Ishikawa (cell line): Measurements from ENCODE around the gene KLF6.

Experiments used
- CEBPB ChIP-seq: IDR thresholded peaks from 2 replicates; pipeline ENCODE4 v1.6.1; 2012
- CREB1 ChIP-seq: IDR thresholded peaks from 2 replicates; pipeline ENCODE4 v1.6.1; 2012; ENCODE audit warnings: low read depth
- EGR1 ChIP-seq: IDR thresholded peaks from 2 replicates; pipeline ENCODE4 v1.6.1; 2012
- EP300 ChIP-seq: IDR thresholded peaks from 2 replicates; pipeline ENCODE4 v1.6.1; 2012; ENCODE audit warnings: borderline replicate concordance
- FOXM1 ChIP-seq: IDR thresholded peaks from 2 replicates; pipeline ENCODE4 v1.6.1; 2012; ENCODE audit warnings: low read depth, borderline replicate concordance
- MAX ChIP-seq: IDR thresholded peaks from 2 replicates; pipeline ENCODE4 v1.6.1; 2012
- NFIC ChIP-seq: IDR thresholded peaks from 2 replicates; pipeline ENCODE4 v1.6.1; 2012
- RAD21 ChIP-seq: IDR thresholded peaks from 2 replicates; pipeline ENCODE4 v1.6.1; 2012; ENCODE audit warnings: low read depth
- REST ChIP-seq: IDR thresholded peaks from 2 replicates; pipeline ENCODE4 v1.6.1; 2012; ENCODE audit warnings: low read depth, mild to moderate bottlenecking
- TAF1 ChIP-seq: IDR thresholded peaks from 2 replicates; pipeline ENCODE4 v1.6.1; 2012; ENCODE audit warnings: low read depth, mild to moderate bottlenecking
- TCF12 ChIP-seq: IDR thresholded peaks from 2 replicates; pipeline ENCODE4 v1.6.1; 2012; ENCODE audit warnings: low read depth
- TEAD4 ChIP-seq: IDR thresholded peaks from 2 replicates; pipeline ENCODE4 v1.6.1; 2012
- USF1 ChIP-seq: IDR thresholded peaks from 2 replicates; pipeline ENCODE4 v1.6.1; 2012
- YY1 ChIP-seq: IDR thresholded peaks from 2 replicates; pipeline ENCODE4 v1.6.1; 2012; ENCODE audit warnings: low read depth
- ZBTB7A ChIP-seq: IDR thresholded peaks from 2 replicates; pipeline ENCODE4 v1.6.1; 2012; ENCODE audit warnings: low read depth

KLF6 gene

GRCh38 chr10:3831608-3832007 lies 46.6 kb upstream of the KLF6 start:
- TF ChIP-seq YY1: no peak
- no peak for TF ChIP-seq FOXM1
- TF ChIP-seq CEBPB: no peak
- no peak for TF ChIP-seq REST
- no peak for TF ChIP-seq USF1
- TF ChIP-seq EP300: no peak
- no peak for TF ChIP-seq RAD21
- TF ChIP-seq ZBTB7A: no peak

- TF ChIP-seq EP300 (no peak), NFIC (no peak), CREB1 (no peak), TCF12 (no peak), EGR1 (no peak), FOXM1 (no peak), MAX (no peak), TAF1 (no peak), ZBTB7A (no peak), CEBPB (no peak), USF1 (no peak), YY1 (no peak), RAD21 (no peak), REST (no peak), TEAD4 (no peak)
Observed at GRCh38 chr10:3830946-3831345, 45.9 kb upstream of the KLF6 start.

GRCh38 chr10:3829156-3830050 lies 44.4 kb upstream of the KLF6 start:
- no peak for TF ChIP-seq NFIC
- TF ChIP-seq TEAD4: no peak
- no peak for TF ChIP-seq FOXM1
- no peak for TF ChIP-seq CEBPB
- TF ChIP-seq RAD21: no peak
- TF ChIP-seq CREB1: no peak
- no peak for TF ChIP-seq TAF1
- TF ChIP-seq TCF12: no peak

- TF ChIP-seq TCF12 (no peak), CEBPB (no peak), MAX (no peak), YY1 (no peak), NFIC (no peak), USF1 (no peak), CREB1 (no peak), TEAD4 (no peak), FOXM1 (no peak), EP300 (no peak), ZBTB7A (no peak), EGR1 (no peak), TAF1 (no peak), RAD21 (no peak), REST (no peak)
Observed at GRCh38 chr10:3828404-3829155, 43.6 kb upstream of the KLF6 start.
